K562 (cell line): Measurements from ENCODE around the gene IQCC. TPM values are rescaled to one million over a fixed set of nuclear protein-coding genes. Genes with fewer than 3 reads are reported as not detected.

Experiments used
- BDP1 ChIP-seq: IDR thresholded peaks from 3 replicates; pipeline ENCODE4 v1.6.1; 2011; ENCODE audit not compliant: insufficient read length, insufficient read depth
- CBFA2T2 ChIP-seq: fragments of 450-650 bp; conservative IDR thresholded peaks from 2 replicates; pipeline ENCODE4 v1.6.1; 2017; ENCODE audit warnings: mild to moderate bottlenecking
- HIVEP1 ChIP-seq: fragments of 250-450 bp; sonication (Bioruptor Pico); IDR thresholded peaks from 2 replicates; pipeline ENCODE4 v1.4.0; 2020; ENCODE audit warnings: mild to moderate bottlenecking
- MYBL2 ChIP-seq, 2 experiments: fragments of 450-650 bp in 1 of 2; sonication (generic) in 1 of 2; formaldehyde crosslinking in 1 of 2; IDR thresholded peaks; 2 replicates each; pipeline versions ENCODE4 v1.6.1 to v1.8.1; 2017 to 2022; ENCODE audit warnings: borderline replicate concordance in 1 of 2, inconsistent platforms in 1 of 2, low read depth in 1 of 2, mild to moderate bottlenecking in 1 of 2, missing genetic modification reagents in 1 of 2, moderate library complexity in 1 of 2
- NR1H2 ChIP-seq: sonication (generic); formaldehyde crosslinking; IDR thresholded peaks from 2 replicates; pipeline ENCODE4 v1.4.0; 2020; ENCODE audit warnings: mild to moderate bottlenecking, missing genetic modification reagents
- PHB2 ChIP-seq: fragments of 450-650 bp; IDR thresholded peaks from 2 replicates; pipeline ENCODE4 v1.6.1; 2017; ENCODE audit warnings: low read depth
- SMARCE1 ChIP-seq: fragments of 450-650 bp; IDR thresholded peaks from 2 replicates; pipeline ENCODE4 v1.7.1; 2016; ENCODE audit warnings: mild to moderate bottlenecking
- TEAD2 ChIP-seq: fragments of 450-650 bp; IDR thresholded peaks from 2 replicates; pipeline ENCODE4 v1.6.1; 2016; ENCODE audit warnings: missing genetic modification characterization, control low read depth, missing compliant biosample characterization
- polyA plus RNA-seq, 8 experiments: library from polyadenylated mRNA; depleted of rRNA in 4 of 8; stranded (reverse) in 5 of 8; unstranded in 3 of 8; fragments of >200 nt; fragmentation: Nextera tagmentation in 2 of 8; fragmentation: Illumina TruSeq in 1 of 8; extraction: Ambion mirVana in 2 of 8; extraction: Trizol in 1 of 8; gene quantifications; 2 replicates each; pipeline versions ENCODE4 v1.2.1 to v1.2.3, GENCODE V29; 2011 to 2014; ENCODE audit warnings: inconsistent platforms in 1 of 8, missing spikeins in 1 of 8
- total RNA-seq, 7 experiments: library from RNA; depleted of rRNA in 6 of 7; stranded (reverse); fragments of >200 nt in 6 of 7; fragmentation: Illumina TruSeq in 2 of 7; extraction: Trizol in 2 of 7; gene quantifications; 2 replicates each; pipeline versions ENCODE4 v1.2.1 to v1.2.3, GENCODE V29; 2011 to 2021; ENCODE audit warnings: low replicate concordance in 1 of 7
- TF ChIP-seq, protein P1 (sequence below): fragments of 450-650 bp; IDR thresholded peaks from 2 replicates; pipeline ENCODE4 v1.6.1; 2016; ENCODE audit warnings: missing biosample characterization, missing genetic modification characterization
- TF ChIP-seq, protein P2 (sequence below), 3 experiments: fragments of 200-800 bp in 1 of 3; sonication (Bioruptor generic) in 1 of 3; sonication (generic) in 1 of 3; formaldehyde crosslinking in 1 of 3; IDR thresholded peaks; 2 replicates each; pipeline versions ENCODE4 v1.6.1 to v1.8.0; 2016 to 2022; ENCODE audit warnings: mild to moderate bottlenecking in 2 of 3, missing compliant biosample characterization in 2 of 3, missing genetic modification characterization in 2 of 3, missing genetic modification reagents in 1 of 3
- TF ChIP-seq, protein P3 (sequence below), 2 experiments: fragments of 450-650 bp in 1 of 2; IDR thresholded peaks; 2 replicates each; pipeline ENCODE4 v1.6.1; 2011 to 2017; ENCODE audit warnings: low read depth in 2 of 2, antibody characterized with exemption in 1 of 2, borderline replicate concordance in 1 of 2, low read length in 1 of 2, mild to moderate bottlenecking in 1 of 2, mixed read lengths in 1 of 2; ENCODE audit not compliant: control insufficient read depth in 1 of 2
- TF ChIP-seq, protein P4 (sequence below): fragments of 250-450 bp; sonication (Bioruptor Pico); IDR thresholded peaks from 2 replicates; pipeline ENCODE4 v1.5.0; 2020; ENCODE audit warnings: mild to moderate bottlenecking
- TF ChIP-seq, protein P5 (sequence below): fragments of 250-450 bp; sonication (Bioruptor Pico); IDR thresholded peaks from 2 replicates; pipeline ENCODE4 v1.8.0; 2022; ENCODE audit warnings: inconsistent platforms, mild to moderate bottlenecking, moderate library complexity, borderline replicate concordance

IQCC gene
- total and polyA plus RNA-seq, 9 of the 15 experiments (the other 6 are each of a cell fraction or from before 2014, with no cell fraction given) = 8.1 to 16.5 (median 10.7) TPM

DNA sequence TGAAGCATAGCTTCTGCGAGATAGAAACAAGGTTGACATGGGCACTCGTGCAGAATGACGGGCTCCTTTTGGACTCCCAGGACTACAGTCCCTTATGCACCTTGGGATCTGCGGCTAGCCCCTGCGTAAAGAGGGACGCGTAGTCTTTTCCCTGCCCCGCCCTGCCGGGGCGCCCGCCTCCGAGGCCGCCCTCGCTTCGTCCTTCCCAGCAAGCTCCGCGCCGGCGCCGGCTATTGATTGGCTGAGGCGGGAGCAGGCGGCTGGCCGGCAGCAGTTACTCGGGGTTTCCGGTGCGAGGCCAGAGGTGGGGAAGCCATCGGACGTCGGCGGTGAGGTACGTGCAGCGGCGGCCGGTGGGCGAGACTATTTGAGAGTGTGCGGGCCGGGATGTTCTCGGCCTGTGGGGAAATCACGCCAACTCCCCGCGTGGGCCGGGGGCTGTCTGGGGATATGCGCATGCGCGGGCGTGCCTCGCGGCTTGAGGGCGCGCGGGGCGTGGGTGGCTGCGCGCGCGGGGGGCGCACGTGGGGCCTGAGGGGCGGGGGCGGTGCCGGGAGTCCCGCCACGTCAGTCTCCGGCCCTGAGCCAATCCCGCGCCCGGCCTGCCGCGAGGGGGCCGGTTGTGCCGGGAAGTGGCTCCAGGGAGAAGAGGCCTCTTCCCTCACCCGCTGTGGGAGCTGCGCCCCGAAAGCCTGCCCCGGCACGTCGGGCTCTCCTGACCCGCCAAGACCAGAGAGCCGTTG, 25.9 kb upstream of the IQCC start, which contains the start of gene TXLNA (continued):
- TF ChIP-seq, protein P1, sequence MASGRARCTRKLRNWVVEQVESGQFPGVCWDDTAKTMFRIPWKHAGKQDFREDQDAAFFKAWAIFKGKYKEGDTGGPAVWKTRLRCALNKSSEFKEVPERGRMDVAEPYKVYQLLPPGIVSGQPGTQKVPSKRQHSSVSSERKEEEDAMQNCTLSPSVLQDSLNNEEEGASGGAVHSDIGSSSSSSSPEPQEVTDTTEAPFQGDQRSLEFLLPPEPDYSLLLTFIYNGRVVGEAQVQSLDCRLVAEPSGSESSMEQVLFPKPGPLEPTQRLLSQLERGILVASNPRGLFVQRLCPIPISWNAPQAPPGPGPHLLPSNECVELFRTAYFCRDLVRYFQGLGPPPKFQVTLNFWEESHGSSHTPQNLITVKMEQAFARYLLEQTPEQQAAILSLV (tag) = 0 out of 2 replicates have a peak, but pooled peaks have one; percentile 4
- TF ChIP-seq, protein P2, sequence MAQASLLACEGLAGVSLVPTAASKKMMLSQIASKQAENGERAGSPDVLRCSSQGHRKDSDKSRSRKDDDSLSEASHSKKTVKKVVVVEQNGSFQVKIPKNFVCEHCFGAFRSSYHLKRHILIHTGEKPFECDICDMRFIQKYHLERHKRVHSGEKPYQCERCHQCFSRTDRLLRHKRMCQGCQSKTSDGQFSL (CRISPR knock-in tag; IDR thresholded peaks at IDR 0.05) = 0 out of 2 replicates have a peak, but pooled peaks have one; percentile 1
- TF ChIP-seq, protein P2 (tag; IDR thresholded peaks at IDR 0.05) = 0 out of 4 replicates have a peak, but pooled peaks of 1 of the 2 experiments have one; percentile 4
- TF ChIP-seq, protein P3, sequence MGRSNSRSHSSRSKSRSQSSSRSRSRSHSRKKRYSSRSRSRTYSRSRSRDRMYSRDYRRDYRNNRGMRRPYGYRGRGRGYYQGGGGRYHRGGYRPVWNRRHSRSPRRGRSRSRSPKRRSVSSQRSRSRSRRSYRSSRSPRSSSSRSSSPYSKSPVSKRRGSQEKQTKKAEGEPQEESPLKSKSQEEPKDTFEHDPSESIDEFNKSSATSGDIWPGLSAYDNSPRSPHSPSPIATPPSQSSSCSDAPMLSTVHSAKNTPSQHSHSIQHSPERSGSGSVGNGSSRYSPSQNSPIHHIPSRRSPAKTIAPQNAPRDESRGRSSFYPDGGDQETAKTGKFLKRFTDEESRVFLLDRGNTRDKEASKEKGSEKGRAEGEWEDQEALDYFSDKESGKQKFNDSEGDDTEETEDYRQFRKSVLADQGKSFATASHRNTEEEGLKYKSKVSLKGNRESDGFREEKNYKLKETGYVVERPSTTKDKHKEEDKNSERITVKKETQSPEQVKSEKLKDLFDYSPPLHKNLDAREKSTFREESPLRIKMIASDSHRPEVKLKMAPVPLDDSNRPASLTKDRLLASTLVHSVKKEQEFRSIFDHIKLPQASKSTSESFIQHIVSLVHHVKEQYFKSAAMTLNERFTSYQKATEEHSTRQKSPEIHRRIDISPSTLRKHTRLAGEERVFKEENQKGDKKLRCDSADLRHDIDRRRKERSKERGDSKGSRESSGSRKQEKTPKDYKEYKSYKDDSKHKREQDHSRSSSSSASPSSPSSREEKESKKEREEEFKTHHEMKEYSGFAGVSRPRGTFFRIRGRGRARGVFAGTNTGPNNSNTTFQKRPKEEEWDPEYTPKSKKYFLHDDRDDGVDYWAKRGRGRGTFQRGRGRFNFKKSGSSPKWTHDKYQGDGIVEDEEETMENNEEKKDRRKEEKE (IDR thresholded peaks at IDR 0.05; ENCODE audit: borderline replicate concordance in 1 of 2, control insufficient read depth in 1 of 2, low read depth in 2 of 2, low read length in 1 of 2) = peak in 1 of 2 experiments; percentile 44; a peak in 1 of 4 replicates
- TF ChIP-seq, protein P4, sequence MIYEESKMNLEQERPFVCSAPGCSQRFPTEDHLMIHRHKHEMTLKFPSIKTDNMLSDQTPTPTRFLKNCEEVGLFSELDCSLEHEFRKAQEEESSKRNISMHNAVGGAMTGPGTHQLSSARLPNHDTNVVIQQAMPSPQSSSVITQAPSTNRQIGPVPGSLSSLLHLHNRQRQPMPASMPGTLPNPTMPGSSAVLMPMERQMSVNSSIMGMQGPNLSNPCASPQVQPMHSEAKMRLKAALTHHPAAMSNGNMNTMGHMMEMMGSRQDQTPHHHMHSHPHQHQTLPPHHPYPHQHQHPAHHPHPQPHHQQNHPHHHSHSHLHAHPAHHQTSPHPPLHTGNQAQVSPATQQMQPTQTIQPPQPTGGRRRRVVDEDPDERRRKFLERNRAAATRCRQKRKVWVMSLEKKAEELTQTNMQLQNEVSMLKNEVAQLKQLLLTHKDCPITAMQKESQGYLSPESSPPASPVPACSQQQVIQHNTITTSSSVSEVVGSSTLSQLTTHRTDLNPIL (CRISPR knock-in tag) = no peak
- TF ChIP-seq SMARCE1 (no peak), PHB2 (no peak), CBFA2T2 (no peak), HIVEP1 (CRISPR knock-in tag) (0 out of 2 replicates have a peak, but pooled peaks have one; percentile 34), NR1H2 (no peak), TEAD2 (tag) (no peak), MYBL2 (IDR thresholded peaks at IDR 0.05; ENCODE audit: low read depth) (peak; percentile 41; the same call in 1 of the 2 replicates), MYBL2 (CRISPR knock-in tag; IDR thresholded peaks at IDR 0.05; ENCODE audit: borderline replicate concordance) (no peak), BDP1 (no peak)
- TF ChIP-seq, protein P5, sequence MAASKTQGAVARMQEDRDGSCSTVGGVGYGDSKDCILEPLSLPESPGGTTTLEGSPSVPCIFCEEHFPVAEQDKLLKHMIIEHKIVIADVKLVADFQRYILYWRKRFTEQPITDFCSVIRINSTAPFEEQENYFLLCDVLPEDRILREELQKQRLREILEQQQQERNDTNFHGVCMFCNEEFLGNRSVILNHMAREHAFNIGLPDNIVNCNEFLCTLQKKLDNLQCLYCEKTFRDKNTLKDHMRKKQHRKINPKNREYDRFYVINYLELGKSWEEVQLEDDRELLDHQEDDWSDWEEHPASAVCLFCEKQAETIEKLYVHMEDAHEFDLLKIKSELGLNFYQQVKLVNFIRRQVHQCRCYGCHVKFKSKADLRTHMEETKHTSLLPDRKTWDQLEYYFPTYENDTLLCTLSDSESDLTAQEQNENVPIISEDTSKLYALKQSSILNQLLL (CRISPR knock-in tag) = no peak
